Caki2 (cell line): Measurements from ENCODE around the gene SEPSECS. TPM values are rescaled to one million over a fixed set of nuclear protein-coding genes. Genes with fewer than 3 reads are reported as not detected.

Experiments
- DNase-seq: peaks from one replicate; pipeline ENCODE4 v3.0.0-alpha.2; 2015; ENCODE audit warnings: low read depth
- in situ Hi-C: cut with HindIII; loops from 2 replicates; pipeline ENCODE4 v1.10.0; 2016; ENCODE audit warnings: low sequenced_read_pairs, low pct_unique_long_range_greater_than_20kb, mixed read lengths
- total RNA-seq: library from RNA; depleted of rRNA; stranded (reverse); fragments of >200 nt; shearing (Covaris generic); gene quantifications from 2 replicates; pipeline ENCODE4 v1.2.3, GENCODE V29; 2014; ENCODE audit warnings: low replicate concordance

The SEPSECS gene
- total RNA-seq, 1 experiment from 2014 or later: 2.9 TPM

- in situ Hi-C loops: no loop called here
- no peak for DNase-seq
These were observed 46.0 kb downstream of the SEPSECS start for GRCh38 chr4:25113915-25114904.

- no peak for DNase-seq
- in situ Hi-C loops: no loop called here
These were observed 47.3 kb downstream of the SEPSECS start for GRCh38 chr4:25112995-25113380.

DNA sequence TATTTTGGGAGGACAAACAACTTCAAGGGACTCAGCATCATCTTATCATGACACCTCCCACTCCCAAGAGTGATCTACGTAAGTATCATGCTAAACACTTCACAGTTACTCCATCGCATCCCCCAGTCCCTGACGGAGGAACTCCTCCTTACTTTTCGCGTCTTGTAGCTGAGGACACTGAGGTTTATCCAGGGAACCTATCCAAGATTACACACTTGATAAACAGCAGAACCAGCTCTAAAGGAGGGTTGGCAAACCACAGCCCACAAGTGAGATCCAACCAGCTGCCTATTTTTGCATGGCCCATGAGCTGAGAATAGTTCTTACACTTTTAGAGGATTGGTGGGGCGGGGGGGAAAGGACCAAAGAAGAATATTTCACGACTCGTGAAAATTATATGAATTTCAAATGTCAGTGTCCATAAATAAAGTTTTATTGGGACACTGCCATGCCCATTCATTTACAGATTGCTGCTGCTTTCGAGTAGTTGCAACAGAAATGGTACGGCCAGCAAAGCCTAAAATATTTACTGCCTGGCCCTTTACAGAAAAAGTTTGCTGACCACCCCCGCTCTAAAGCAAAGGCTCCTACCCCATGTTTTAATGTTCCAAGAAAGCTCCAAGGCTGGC is 47.8 kb downstream of the SEPSECS start:
- no peak for DNase-seq
- in situ Hi-C loops: no loop called here

- in situ Hi-C loops: no loop called here
- DNase-seq: no peak
These were observed 48.5 kb downstream of the SEPSECS start for GRCh38 chr4:25111648-25112196.

- in situ Hi-C loops: no loop called here
These were observed 49.5 kb downstream of the SEPSECS start for GRCh38 chr4:25110527-25111329.

DNA sequence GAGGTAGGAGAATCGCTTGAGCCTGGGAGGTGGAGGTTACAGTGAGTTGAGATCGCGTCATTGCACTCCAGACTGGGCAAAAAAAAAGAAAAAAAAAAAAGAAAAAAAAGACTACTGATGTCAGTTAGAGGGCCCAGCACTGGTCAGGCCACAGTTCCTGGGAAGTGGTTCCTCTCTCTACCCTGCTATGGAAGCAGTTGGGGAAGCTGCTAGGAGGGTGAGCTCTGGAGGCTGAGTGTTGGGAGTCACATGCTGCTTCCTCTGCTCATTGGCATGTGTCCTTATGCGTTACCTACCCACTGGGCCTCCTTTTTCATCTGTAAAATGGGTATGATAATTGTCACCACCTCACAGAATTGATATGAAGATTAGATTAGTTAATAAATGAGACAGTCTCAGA is 50.7 kb downstream of the SEPSECS start:
- in situ Hi-C loops: no loop called here

More at GRCh38 chr4:25110527-25111329, 49.5 kb downstream of the SEPSECS start:
- DNase-seq: no peak

DNA sequence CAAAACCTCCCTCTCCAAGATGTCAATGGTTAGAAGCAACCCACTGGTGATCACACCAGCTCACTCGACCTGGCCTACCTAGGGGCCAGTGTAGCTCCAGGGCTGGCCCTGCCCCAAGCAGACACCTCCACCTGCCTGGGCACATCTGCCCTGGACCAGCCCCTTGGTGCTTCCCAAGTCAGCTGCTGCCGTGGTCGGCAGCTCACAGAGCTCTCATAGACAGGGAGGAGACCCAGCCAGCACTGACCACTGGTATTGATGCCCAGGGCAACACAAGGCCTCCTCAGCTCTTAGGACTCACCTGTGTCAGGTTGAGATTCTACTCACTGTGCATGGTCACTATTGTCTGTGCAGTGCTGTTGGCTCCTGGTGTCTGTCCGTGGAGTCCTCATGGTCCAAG is 51.7 kb downstream of the SEPSECS start:
- in situ Hi-C loops: no loop called here
- DNase-seq: no peak

More for the DNA sequence above, 50.7 kb downstream of the SEPSECS start:
- no peak for DNase-seq

GRCh38 chr4:25107827-25108516 is 52.3 kb downstream of the SEPSECS start:
- in situ Hi-C loops: no loop called here
- DNase-seq: no peak

- in situ Hi-C loops: no loop called here
These were observed 53.7 kb downstream of the SEPSECS start for GRCh38 chr4:25106363-25107151.

GRCh38 chr4:25104591-25104990 is 55.7 kb downstream of the SEPSECS start:
- in situ Hi-C loops: no loop called here
- no peak for DNase-seq

More at GRCh38 chr4:25106363-25107151, 53.7 kb downstream of the SEPSECS start:
- no peak for DNase-seq

DNA sequence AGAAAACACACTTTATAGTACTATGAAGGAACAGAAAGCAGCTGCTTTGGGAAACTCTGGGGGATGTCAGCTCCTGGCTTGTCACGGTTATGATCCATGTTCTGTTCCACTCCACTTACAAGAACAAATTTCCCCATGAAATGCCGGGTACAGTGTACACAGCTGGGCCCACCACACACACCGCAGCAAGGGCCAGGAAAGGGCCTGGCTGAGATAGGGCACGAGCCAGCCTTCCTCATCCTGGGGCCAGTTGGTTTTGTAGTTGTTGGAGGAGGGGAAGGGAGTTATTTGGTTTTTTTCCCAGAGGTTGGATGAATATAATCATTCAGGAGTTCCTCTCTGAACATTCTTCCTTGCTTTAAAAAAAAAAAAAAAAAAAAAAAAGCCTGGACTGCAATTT is 56.8 kb downstream of the SEPSECS start:
- in situ Hi-C loops: no loop called here
- no peak for DNase-seq

DNA sequence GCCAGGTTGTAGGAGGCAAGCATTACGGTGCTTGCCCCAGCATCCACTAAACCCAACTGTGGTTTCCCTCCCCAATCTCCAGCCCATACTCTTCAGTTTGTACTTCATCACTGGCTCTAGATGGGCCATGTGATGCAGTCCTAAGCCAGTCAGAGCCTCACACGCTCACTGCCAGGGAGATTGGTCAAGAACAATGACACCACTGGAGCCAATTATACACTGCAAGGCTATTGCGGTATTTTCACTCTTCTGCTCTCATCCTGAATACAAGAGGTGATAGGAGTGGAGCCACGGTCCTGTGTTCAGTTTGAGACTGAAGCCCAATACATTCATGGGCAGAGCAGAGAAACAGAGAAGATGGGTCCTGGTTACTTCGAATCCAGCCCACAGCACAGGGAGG is 58.4 kb downstream of the SEPSECS start:
- DNase-seq: no peak
- in situ Hi-C loops: no loop called here

GRCh38 chr4:25100710-25101109 is 59.5 kb downstream of the SEPSECS start:
- in situ Hi-C loops: no loop called here
- no peak for DNase-seq

GRCh38 chr4:25100021-25100555 is 60.2 kb downstream of the SEPSECS start:
- DNase-seq: no peak
- in situ Hi-C loops: no loop called here

DNA sequence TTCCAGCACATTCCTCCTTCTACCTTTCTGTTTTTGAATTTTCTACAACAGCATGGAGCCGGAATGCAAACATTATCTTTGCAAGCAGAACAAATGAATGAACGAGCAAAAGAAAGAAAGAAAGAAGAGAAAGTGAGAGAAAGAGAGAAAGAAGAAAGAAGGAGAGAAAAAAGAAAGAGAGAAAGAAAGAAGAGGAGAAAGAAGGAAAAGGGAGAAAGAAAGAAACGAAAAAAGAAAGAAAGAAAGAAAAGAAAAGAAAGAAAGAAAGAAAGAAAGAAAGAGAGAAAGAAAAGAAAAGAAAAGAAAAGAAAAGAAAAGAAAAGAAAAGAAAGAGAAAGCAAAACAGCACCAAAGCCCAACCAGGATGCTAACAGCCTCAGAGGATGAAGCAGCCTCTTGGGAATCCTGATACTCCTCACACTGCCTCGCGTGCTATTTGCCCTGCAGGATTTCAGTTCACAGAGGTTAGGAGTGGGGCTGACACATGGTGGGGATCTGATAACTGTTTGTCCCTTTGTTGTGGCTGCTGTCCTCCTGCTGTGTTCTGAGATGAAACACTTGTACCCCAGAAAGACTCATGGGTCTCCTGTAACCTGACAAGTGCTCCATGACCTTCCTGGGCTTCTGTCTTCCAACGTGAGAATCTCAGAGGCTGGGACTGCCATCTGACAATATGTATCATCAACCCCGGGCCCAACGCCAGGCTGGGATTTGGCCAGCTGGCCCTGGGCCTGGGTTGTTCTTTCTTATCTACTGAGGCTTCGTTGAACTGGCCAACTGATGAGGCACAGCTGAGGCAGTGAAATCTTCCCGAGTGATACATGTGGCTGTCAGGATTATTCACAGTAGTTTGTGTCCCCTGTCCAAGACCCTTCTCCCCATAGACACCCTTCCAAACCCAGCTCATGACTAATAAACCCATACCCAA is 61.0 kb downstream of the SEPSECS start:
- DNase-seq: no peak

GRCh38 chr4:25096981-25097443 is 63.2 kb downstream of the SEPSECS start:
- in situ Hi-C loops: no loop called here
- DNase-seq: no peak

More for the DNA sequence above, 61.0 kb downstream of the SEPSECS start:
- in situ Hi-C loops: no loop called here
